Left ventricle myocardium inferior (tissue), 1 donor: ENCODE measurements around the gene ACADVL. TPM values are rescaled to one million over a fixed set of nuclear protein-coding genes. Genes with fewer than 3 reads are reported as not detected.

Experiments used
- DNase-seq: peaks from one replicate; pipeline ENCODE4 v3.0.0-alpha.2; 2020
- H3K27ac ChIP-seq: fragments of 200-600 bp; replicated peaks from 2 replicates; pipeline ENCODE4 v1.8.0; 2021
- H3K27me3 ChIP-seq: fragments of 200-600 bp; 2 replicates; pipeline ENCODE4 v1.8.0; 2021; ENCODE audit warnings: low read depth
- H3K36me3 ChIP-seq: fragments of 200-600 bp; 2 replicates; pipeline ENCODE4 v1.8.0; 2021
- H3K4me1 ChIP-seq: fragments of 200-600 bp; 2 replicates; pipeline ENCODE4 v1.8.0; 2021
- H3K4me3 ChIP-seq: fragments of 200-600 bp; 2 replicates; pipeline ENCODE4 v1.8.0; 2021; ENCODE audit warnings: mild to moderate bottlenecking, moderate library complexity
- H3K9me3 ChIP-seq: fragments of 200-600 bp; replicated peaks from 2 replicates; pipeline ENCODE4 v1.8.0; 2021
- intact Hi-C: fragments of 100-400 bp; cut with micrococcal nuclease; formaldehyde crosslinking; loops from one replicate; pipeline ENCODE4 v1.11.0; 2022
- total RNA-seq: library from RNA; stranded (reverse); fragmentation: NEBNext Ultra II Directional; extraction: Animal tissue kit (Norgen Biotek cat#: 25700); gene quantifications from one replicate; pipeline ENCODE4 v1.2.1, GENCODE V29; 2021
- TF ChIP-seq, protein P1 (sequence below): fragments of 200-600 bp; IDR thresholded peaks from 2 replicates; pipeline ENCODE4 v1.8.0; 2021; ENCODE audit warnings: antibody characterized with exemption, mild to moderate bottlenecking, borderline replicate concordance
- donor health status: DM: no; HTN: yes; CAD: no; lungs with severe emphysema.

Gene ACADVL
- total RNA-seq, 1 donor from 2014 or later: 1,845 TPM

DNA sequence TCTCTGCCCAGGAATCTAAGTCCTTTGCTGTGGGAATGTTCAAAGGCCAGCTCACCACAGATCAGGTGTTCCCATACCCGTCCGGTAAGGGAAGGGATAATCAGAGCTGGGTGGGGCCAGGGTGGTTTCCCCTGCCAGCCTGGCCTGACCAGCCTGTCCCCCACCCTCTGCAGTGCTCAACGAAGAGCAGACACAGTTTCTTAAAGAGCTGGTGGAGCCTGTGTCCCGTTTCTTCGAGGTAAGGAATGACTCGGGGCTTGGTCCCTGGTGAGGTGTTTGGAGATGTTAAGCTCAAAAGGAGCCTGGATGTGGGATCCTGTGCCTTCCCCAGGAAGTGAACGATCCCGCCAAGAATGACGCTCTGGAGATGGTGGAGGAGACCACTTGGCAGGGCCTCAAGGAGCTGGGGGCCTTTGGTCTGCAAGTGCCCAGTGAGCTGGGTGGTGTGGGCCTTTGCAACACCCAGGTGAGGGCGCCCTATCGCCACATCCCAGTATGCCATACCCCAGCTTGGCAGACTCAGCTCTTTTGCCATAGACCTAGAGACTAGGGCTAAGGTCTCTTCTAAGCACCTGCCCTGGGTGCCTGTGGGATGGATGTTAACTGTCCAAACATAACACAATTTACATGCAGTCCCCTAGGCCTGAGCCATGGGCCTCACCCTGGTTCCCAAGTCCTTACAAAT, 997 bp downstream of the ACADVL start:
- peaks cover 52% of the 10 kb centered on the region for H3K36me3 ChIP-seq
- H3K27me3 ChIP-seq: no peaks in the 10 kb centered on the region
- intact Hi-C loops: no loop called here
- TF ChIP-seq, protein P1, sequence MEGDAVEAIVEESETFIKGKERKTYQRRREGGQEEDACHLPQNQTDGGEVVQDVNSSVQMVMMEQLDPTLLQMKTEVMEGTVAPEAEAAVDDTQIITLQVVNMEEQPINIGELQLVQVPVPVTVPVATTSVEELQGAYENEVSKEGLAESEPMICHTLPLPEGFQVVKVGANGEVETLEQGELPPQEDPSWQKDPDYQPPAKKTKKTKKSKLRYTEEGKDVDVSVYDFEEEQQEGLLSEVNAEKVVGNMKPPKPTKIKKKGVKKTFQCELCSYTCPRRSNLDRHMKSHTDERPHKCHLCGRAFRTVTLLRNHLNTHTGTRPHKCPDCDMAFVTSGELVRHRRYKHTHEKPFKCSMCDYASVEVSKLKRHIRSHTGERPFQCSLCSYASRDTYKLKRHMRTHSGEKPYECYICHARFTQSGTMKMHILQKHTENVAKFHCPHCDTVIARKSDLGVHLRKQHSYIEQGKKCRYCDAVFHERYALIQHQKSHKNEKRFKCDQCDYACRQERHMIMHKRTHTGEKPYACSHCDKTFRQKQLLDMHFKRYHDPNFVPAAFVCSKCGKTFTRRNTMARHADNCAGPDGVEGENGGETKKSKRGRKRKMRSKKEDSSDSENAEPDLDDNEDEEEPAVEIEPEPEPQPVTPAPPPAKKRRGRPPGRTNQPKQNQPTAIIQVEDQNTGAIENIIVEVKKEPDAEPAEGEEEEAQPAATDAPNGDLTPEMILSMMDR: peak; percentile 40
- H3K9me3 ChIP-seq: no peaks in the 10 kb centered on the region
- no peak for DNase-seq
- peak overlapping the region; percentile 98 for H3K27ac ChIP-seq
- peaks cover 97% of the 10 kb centered on the region for H3K4me1 ChIP-seq
- peak overlapping the region; percentile 85 for H3K4me3 ChIP-seq

DNA sequence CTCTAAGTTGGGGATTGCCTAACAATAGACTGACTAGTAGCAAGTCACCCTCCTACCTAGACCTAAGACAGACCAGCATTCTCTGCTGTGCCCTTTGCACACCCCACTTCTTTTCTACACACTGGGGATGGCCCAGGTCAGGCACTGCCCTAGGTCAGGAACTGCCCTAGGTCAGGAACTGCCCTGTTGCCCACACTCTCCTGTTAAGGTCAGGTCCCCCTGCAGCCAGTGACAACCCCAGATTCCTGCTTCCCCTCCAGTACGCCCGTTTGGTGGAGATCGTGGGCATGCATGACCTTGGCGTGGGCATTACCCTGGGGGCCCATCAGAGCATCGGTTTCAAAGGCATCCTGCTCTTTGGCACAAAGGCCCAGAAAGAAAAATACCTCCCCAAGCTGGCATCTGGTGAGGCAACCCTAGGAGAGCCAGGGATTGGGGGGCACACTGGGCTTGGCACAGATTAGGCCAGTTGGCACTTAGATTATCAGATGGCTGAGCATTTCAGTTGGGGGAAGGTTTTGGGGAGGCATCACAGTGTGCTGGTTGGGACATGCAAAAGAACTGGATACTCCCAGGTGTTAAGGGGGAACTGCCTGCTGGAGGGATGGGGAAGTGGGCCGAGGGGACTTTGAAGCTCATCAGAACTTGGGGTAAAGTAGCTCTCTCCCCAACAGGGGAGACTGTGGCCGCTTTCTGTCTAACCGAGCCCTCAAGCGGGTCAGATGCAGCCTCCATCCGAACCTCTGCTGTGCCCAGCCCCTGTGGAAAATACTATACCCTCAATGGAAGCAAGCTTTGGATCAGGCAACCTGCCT, 1.7 kb downstream of the ACADVL start:
- H3K27ac ChIP-seq: peak overlapping the region; percentile 98
- peaks cover 92% of the 10 kb centered on the region for H3K4me1 ChIP-seq
- intact Hi-C loops: no loop called here
- no peak for DNase-seq
- TF ChIP-seq, protein P1: no peak
- H3K9me3 ChIP-seq: no peaks in the 10 kb centered on the region
- H3K36me3 ChIP-seq: peaks cover 60% of the 10 kb centered on the region
- H3K4me3 ChIP-seq: peak overlapping the region; percentile 85
- no peaks in the 10 kb centered on the region for H3K27me3 ChIP-seq

DNA sequence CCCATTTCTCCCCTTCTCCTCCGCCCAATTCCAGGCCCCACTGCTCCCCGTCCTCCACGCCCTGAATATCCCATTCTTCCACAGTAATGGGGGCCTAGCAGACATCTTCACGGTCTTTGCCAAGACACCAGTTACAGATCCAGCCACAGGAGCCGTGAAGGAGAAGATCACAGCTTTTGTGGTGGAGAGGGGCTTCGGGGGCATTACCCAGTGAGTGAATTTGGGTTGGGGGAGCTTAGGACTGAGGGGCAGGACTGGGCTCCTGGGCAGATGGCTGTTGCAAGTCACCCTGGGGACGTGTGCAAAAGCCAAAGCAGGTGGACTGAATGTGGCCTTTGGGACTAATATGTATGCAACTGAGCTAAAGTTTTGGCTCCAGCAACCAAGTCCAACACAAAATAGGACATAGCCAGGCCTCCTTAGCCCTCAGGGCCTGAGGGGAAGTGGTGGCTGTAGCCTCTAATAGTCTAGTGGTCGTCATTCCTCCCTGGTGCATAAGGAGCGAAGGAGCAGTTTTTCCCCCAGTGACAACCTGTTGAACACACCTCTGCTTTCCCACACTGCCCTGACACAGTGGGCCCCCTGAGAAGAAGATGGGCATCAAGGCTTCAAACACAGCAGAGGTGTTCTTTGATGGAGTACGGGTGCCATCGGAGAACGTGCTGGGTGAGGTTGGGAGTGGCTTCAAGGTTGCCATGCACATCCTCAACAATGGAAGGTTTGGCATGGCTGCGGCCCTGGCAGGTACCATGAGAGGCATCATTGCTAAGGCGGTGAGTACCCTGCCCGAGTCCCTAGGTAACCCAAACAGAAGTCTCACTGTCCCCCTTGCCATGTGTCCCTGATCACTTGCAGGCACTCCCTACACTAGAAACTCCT, 2.6 kb downstream of the ACADVL start:
- TF ChIP-seq, protein P1: no peak
- H3K27me3 ChIP-seq: no peaks in the 10 kb centered on the region
- intact Hi-C loops: no loop called here
- H3K4me1 ChIP-seq: peaks cover 84% of the 10 kb centered on the region
- no peak for DNase-seq
- H3K9me3 ChIP-seq: no peaks in the 10 kb centered on the region
- no peak overlapping the region for H3K4me3 ChIP-seq
- peaks cover 68% of the 10 kb centered on the region for H3K36me3 ChIP-seq
- peak overlapping the region; percentile 98 for H3K27ac ChIP-seq

DNA sequence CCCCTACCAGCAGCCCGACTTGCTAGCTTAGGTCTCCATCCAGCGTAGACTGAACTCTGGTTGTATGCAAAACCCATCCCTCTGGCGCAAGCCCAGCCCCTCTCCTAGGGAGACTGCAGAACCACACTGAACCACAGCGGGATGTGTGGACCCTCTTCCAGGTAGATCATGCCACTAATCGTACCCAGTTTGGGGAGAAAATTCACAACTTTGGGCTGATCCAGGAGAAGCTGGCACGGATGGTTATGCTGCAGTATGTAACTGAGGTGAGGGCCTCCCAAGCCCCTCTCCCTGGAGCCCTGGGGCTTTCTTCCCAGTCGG, 3.2 kb downstream of the ACADVL start:
- peaks cover 74% of the 10 kb centered on the region for H3K36me3 ChIP-seq
- H3K9me3 ChIP-seq: no peaks in the 10 kb centered on the region
- H3K27ac ChIP-seq: peak overlapping the region; percentile 42
- no peak overlapping the region for H3K4me3 ChIP-seq
- TF ChIP-seq, protein P1: no peak
- peaks cover 79% of the 10 kb centered on the region for H3K4me1 ChIP-seq
- intact Hi-C loops: no loop called here
- no peak for DNase-seq
- H3K27me3 ChIP-seq: no peaks in the 10 kb centered on the region

DNA sequence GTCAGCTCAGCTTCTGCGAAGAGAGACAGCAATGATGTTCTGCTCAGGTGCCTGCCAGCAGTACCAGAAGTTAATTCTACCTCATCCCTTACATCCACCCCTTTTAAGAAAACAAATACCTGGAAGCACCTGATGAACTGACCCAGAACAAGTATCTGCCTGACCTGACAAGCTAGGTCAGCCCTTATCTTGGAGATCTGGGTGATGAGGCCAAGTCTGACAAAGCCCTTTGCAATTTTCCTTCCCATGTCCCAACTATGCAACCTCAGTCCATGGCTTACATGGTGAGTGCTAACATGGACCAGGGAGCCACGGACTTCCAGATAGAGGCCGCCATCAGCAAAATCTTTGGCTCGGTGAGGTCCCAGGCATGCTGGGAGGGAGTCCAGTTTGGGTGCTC, 3.6 kb downstream of the ACADVL start:
- Histone ChIP-seq H3K27ac (peak overlapping the region; percentile 42), H3K27me3 (no peaks in the 10 kb centered on the region), H3K36me3 (peaks cover 78% of the 10 kb centered on the region), H3K9me3 (no peaks in the 10 kb centered on the region), H3K4me3 (no peak overlapping the region), H3K4me1 (peaks cover 74% of the 10 kb centered on the region)
- intact Hi-C loops: no loop called here
- no peak for DNase-seq
- TF ChIP-seq, protein P1: no peak
